Heart left ventricle (tissue), 13 donors: Measurements from ENCODE around the gene SLC23A3.

Source experiments
- CTCF ChIP-seq, 12 donors: fragments of 200-600 bp; sonication (generic) in 4 of 12; IDR thresholded peaks; one replicate each; pipeline versions ENCODE4 v1.5.0 to v1.8.0; 2018 to 2022; ENCODE audit warnings: antibody characterized with exemption in 12 of 12, mild to moderate bottlenecking in 5 of 12
- POLR2A ChIP-seq, 2 donors: fragments of 450-650 bp; IDR thresholded peaks; one replicate each; pipeline ENCODE4 v1.6.1; 2017; ENCODE audit warnings: antibody characterized with exemption in 2 of 2, mild to moderate bottlenecking in 2 of 2, moderate library complexity in 2 of 2
- donor health status: ischemic (EF 13 %, LVEDD 7.1; RV severe dilation, severe dysfunction).
- donor health status: DM: no; HTN: yes; CAD: no.
- donor health status: DM: no; HTN: no; CAD: no.
- donor health status: ischemic (EF 25% LVEDD 6.9; RV normal size, moderate dysfunction).
- donor health status: ischemic (EF 25% LVEDD 5.7; RV mildly dilated, moderate dysfunction).
- donor health status: ischemic (EF 35%, LVEDD 5.7; RV mildly dilated, moderate dysfunction).
- donor health status: nonischemic (EF 11% LVEDD 7.7; RV severe dilation, severe dysfunction).
- donor health status: DM: yes; HTN: yes; CAD: no.
- donor health status: PGD.
- donor health status: ischemic (EF 29% LVEDD 5.4; RV normal size, mild dysfunction).
- donor health status: nonischemic (EF 23%, LVEDD 6.1; RV moderate dilation, normal function).

DNA sequence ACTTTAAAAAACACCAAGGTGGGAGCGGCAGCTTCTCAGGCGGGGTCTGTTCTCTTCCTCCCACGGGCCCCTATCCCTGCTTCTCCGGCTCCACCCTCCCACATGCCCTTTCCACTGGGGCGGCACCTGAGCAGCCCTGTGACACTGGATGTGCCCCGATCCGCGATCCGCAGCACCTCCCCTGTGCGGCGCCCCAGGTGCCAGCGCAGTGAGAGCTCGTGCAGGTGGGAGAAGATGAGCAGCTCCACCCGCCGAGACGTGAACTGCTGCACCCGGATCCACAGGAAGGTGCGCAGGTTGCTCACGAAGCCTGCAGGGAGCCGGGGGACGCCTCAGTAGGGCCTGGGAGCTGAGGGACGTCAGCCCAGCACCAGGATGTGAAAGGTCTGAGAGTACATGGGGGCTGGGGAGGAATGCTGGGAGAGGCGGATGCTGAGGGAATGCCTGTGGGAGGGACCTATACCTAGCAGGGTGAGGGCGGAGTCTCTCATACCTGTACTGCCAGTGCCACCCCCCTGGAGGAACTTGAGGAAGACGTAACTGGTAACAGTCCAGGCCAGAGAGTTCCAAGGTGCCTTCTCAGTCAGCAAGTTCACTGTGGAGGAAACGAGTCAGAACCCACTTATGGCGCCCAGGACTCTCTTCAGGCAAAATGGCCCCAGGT, 46.2 kb upstream of the SLC23A3 start:
- TF ChIP-seq CTCF (IDR thresholded peaks at IDR 0.05) (no peak), POLR2A (IDR thresholded peaks at IDR 0.05) (no peak)
